Measurements from ENCODE around the gene ATP5MC2.

GRCh38 chr12:53706080-53706479, 30.2 kb upstream of the ATP5MC2 start:
- TF ChIP-seq EZH2phosphoT487 (IDR thresholded peaks at IDR 0.05; ENCODE audit: insufficient read depth, low read depth) (no peak), EZH2 (IDR thresholded peaks at IDR 0.05; ENCODE audit: insufficient read depth, poor library complexity, severe bottlenecking) (no peak)
